8988T (cell line): ENCODE measurements around the gene PHETA1.

ENCODE experiments used
- DNase-seq: peaks from one replicate; pipeline ENCODE4 v3.0.0; 2011

The PHETA1 gene

GRCh38 chr12:111368291-111368787, 556 bp downstream of the PHETA1 start:
- DNase-seq, result no peak

- DNase-seq, result no peak
Measured at GRCh38 chr12:111367661-111368221, 1.2 kb downstream of the PHETA1 start.

GRCh38 chr12:111366583-111366982, 2.3 kb downstream of the PHETA1 start:
- no peak for DNase-seq

- DNase-seq, result no peak
Measured at GRCh38 chr12:111366075-111366474, 2.8 kb downstream of the PHETA1 start.

GRCh38 chr12:111363578-111363977, 5.3 kb downstream of the PHETA1 start:
- DNase-seq, result no peak

- DNase-seq, result no peak
Measured at GRCh38 chr12:111362687-111363475, 6.0 kb downstream of the PHETA1 start.

GRCh38 chr12:111361717-111362576, 6.9 kb downstream of the PHETA1 start:
- DNase-seq, result no peak

- DNase-seq, result no peak
Measured at GRCh38 chr12:111361073-111361716, 7.7 kb downstream of the PHETA1 start.

- no peak for DNase-seq
Measured at GRCh38 chr12:111360325-111360930, 8.5 kb downstream of the PHETA1 start.

- no peak for DNase-seq
Measured at GRCh38 chr12:111359914-111360276, 9.0 kb downstream of the PHETA1 start.

- DNase-seq, result no peak
Measured at GRCh38 chr12:111359231-111359913, 9.5 kb downstream of the PHETA1 start.

- DNase-seq, result no peak
Measured at GRCh38 chr12:111355201-111355925, 13.5 kb downstream of the PHETA1 start.

GRCh38 chr12:111354511-111354910, 14.4 kb downstream of the PHETA1 start:
- DNase-seq, result no peak

GRCh38 chr12:111353603-111354295, 15.1 kb downstream of the PHETA1 start:
- no peak for DNase-seq

- DNase-seq, result no peak
Measured at GRCh38 chr12:111353026-111353425, 15.9 kb downstream of the PHETA1 start.

GRCh38 chr12:111352296-111352993, 16.4 kb downstream of the PHETA1 start:
- no peak for DNase-seq

GRCh38 chr12:111351026-111351425, 17.9 kb downstream of the PHETA1 start:
- no peak for DNase-seq

GRCh38 chr12:111349748-111350520, 19.0 kb downstream of the PHETA1 start:
- DNase-seq, result no peak

GRCh38 chr12:111349101-111349747, 19.7 kb downstream of the PHETA1 start:
- DNase-seq, result no peak
